ES-I3 (cell line): Measurements from ENCODE around the gene NAB1.

ENCODE experiments used
- H3K36me3 ChIP-seq: 2 replicates; pipeline ENCODE4 v1.6.1; 2013; ENCODE audit warnings: mild to moderate bottlenecking, low read length, control low read depth, moderate library complexity; ENCODE audit not compliant: insufficient read depth
- H3K4me1 ChIP-seq: 2 replicates; pipeline ENCODE4 v1.6.1; 2013; ENCODE audit warnings: mild to moderate bottlenecking, control low read depth, low read length; ENCODE audit not compliant: insufficient read depth
- H3K9ac ChIP-seq: 2 replicates; pipeline ENCODE4 v1.6.1; 2013; ENCODE audit warnings: low read depth, mild to moderate bottlenecking, low read length, moderate library complexity
- H3K9me3 ChIP-seq: 2 replicates; pipeline ENCODE4 v1.6.1; 2013; ENCODE audit warnings: mild to moderate bottlenecking, low read length, moderate library complexity; ENCODE audit not compliant: control insufficient read depth, insufficient read depth

NAB1 gene

GRCh38 chr2:190649798-190650390, 1.0 kb downstream of the NAB1 start:
- Histone ChIP-seq H3K9ac (peak overlapping the region; percentile 63), H3K4me1 (no peaks in the 10 kb centered on the region; the same call in 1 of the 2 replicates), H3K36me3 (no peaks in the 10 kb centered on the region), H3K9me3 (no peaks in the 10 kb centered on the region)

GRCh38 chr2:190651413-190651812, 2.5 kb downstream of the NAB1 start:
- Histone ChIP-seq H3K9me3 (no peaks in the 10 kb centered on the region), H3K4me1 (no peaks in the 10 kb centered on the region; the same call in 1 of the 2 replicates), H3K36me3 (no peaks in the 10 kb centered on the region), H3K9ac (no peak overlapping the region)

GRCh38 chr2:190653231-190653630, 4.3 kb downstream of the NAB1 start:
- Histone ChIP-seq H3K9ac (no peak overlapping the region), H3K9me3 (no peaks in the 10 kb centered on the region), H3K36me3 (no peaks in the 10 kb centered on the region), H3K4me1 (0 out of 2 replicates have a peak, but pooled peaks cover 7% of the 10 kb centered on the region)

GRCh38 chr2:190653931-190654330, 5.0 kb downstream of the NAB1 start:
- H3K36me3 ChIP-seq, result no peaks in the 10 kb centered on the region
- H3K4me1 ChIP-seq, result 0 out of 2 replicates have a peak, but pooled peaks cover 7% of the 10 kb centered on the region
- H3K9me3 ChIP-seq, result no peaks in the 10 kb centered on the region
- H3K9ac ChIP-seq, result no peak overlapping the region

GRCh38 chr2:190655113-190655512, 6.2 kb downstream of the NAB1 start:
- H3K36me3 ChIP-seq, result peaks cover 4% of the 10 kb centered on the region
- H3K9me3 ChIP-seq, result no peaks in the 10 kb centered on the region
- H3K4me1 ChIP-seq, result 0 out of 2 replicates have a peak, but pooled peaks cover 7% of the 10 kb centered on the region
- H3K9ac ChIP-seq, result no peak overlapping the region

- 0 out of 2 replicates have a peak, but pooled peaks cover 7% of the 10 kb centered on the region for H3K4me1 ChIP-seq
- no peaks in the 10 kb centered on the region for H3K9me3 ChIP-seq
- no peak overlapping the region for H3K9ac ChIP-seq
- peaks cover 4% of the 10 kb centered on the region for H3K36me3 ChIP-seq
These were observed 6.7 kb downstream of the NAB1 start for GRCh38 chr2:190655570-190655969.

GRCh38 chr2:190656301-190656700, 7.4 kb downstream of the NAB1 start:
- 0 out of 2 replicates have a peak, but pooled peaks cover 7% of the 10 kb centered on the region for H3K4me1 ChIP-seq
- H3K9ac ChIP-seq, result no peak overlapping the region
- peaks cover 4% of the 10 kb centered on the region for H3K36me3 ChIP-seq
- H3K9me3 ChIP-seq, result no peaks in the 10 kb centered on the region

- Histone ChIP-seq H3K9me3 (no peaks in the 10 kb centered on the region), H3K9ac (no peak overlapping the region), H3K4me1 (0 out of 2 replicates have a peak, but pooled peaks cover 7% of the 10 kb centered on the region), H3K36me3 (peaks cover 4% of the 10 kb centered on the region)
These were observed 8.8 kb downstream of the NAB1 start for GRCh38 chr2:190657474-190658255.

GRCh38 chr2:190659553-190659952, 10.7 kb downstream of the NAB1 start:
- H3K9me3 ChIP-seq, result no peaks in the 10 kb centered on the region
- H3K4me1 ChIP-seq, result 0 out of 2 replicates have a peak, but pooled peaks cover 7% of the 10 kb centered on the region
- H3K9ac ChIP-seq, result no peak overlapping the region
- peaks cover 4% of the 10 kb centered on the region for H3K36me3 ChIP-seq

- Histone ChIP-seq H3K4me1 (no peaks in the 10 kb centered on the region), H3K36me3 (peaks cover 4% of the 10 kb centered on the region), H3K9me3 (no peaks in the 10 kb centered on the region), H3K9ac (no peak overlapping the region)
These were observed 13.9 kb downstream of the NAB1 start for GRCh38 chr2:190662754-190663153.

GRCh38 chr2:190663348-190663747, 14.5 kb downstream of the NAB1 start:
- Histone ChIP-seq H3K9ac (no peak overlapping the region), H3K4me1 (no peaks in the 10 kb centered on the region), H3K36me3 (peaks cover 4% of the 10 kb centered on the region)

GRCh38 chr2:190663839-190664238, 15.0 kb downstream of the NAB1 start:
- no peaks in the 10 kb centered on the region for H3K9me3 ChIP-seq
- H3K4me1 ChIP-seq, result no peaks in the 10 kb centered on the region
- peaks cover 4% of the 10 kb centered on the region for H3K36me3 ChIP-seq
- no peak overlapping the region for H3K9ac ChIP-seq

More at GRCh38 chr2:190663348-190663747, 14.5 kb downstream of the NAB1 start:
- no peaks in the 10 kb centered on the region for H3K9me3 ChIP-seq

GRCh38 chr2:190664240-190664639, 15.4 kb downstream of the NAB1 start:
- H3K4me1 ChIP-seq, result no peaks in the 10 kb centered on the region
- peaks cover 4% of the 10 kb centered on the region for H3K36me3 ChIP-seq
- no peaks in the 10 kb centered on the region for H3K9me3 ChIP-seq
- no peak overlapping the region for H3K9ac ChIP-seq

GRCh38 chr2:190666895-190667294, 18.0 kb downstream of the NAB1 start:
- Histone ChIP-seq H3K36me3 (no peaks in the 10 kb centered on the region), H3K9me3 (no peaks in the 10 kb centered on the region), H3K4me1 (no peaks in the 10 kb centered on the region), H3K9ac (no peak overlapping the region)

- Histone ChIP-seq H3K36me3 (no peaks in the 10 kb centered on the region), H3K9me3 (no peaks in the 10 kb centered on the region), H3K9ac (no peak overlapping the region), H3K4me1 (no peaks in the 10 kb centered on the region)
These were observed 20.0 kb downstream of the NAB1 start for GRCh38 chr2:190668892-190669291.
